GM12878 (cell line): ENCODE data around the gene PHF20. TPM values are rescaled to one million over a fixed set of nuclear protein-coding genes. Genes with fewer than 3 reads are reported as not detected.

Experiments
- ATAC-seq: fragments of 200-7000 bp; cut with Tn5 transposase; 3 replicates; pipeline ENCODE4 v1.9.1; 2020; ENCODE audit warnings: mild to moderate bottlenecking, moderate library complexity
- BruUV-seq: library from RNA; stranded (reverse); fragments of 400-500 nt; replicated peaks from 2 replicates; lab custom pipeline; 2021; lab: Mats Ljungman, UMichigan
- CTCF ChIA-PET: fragments of 300-600 bp; sonication (Branson Sonifier 250); formaldehyde crosslinking; extraction: SDS; loops from one replicate; lab custom pipeline; 2021; ENCODE audit warnings: inconsistent platforms; lab: Yijun Ruan, JAX
- POLR2A ChIA-PET: fragments of 350-600 bp; formaldehyde crosslinking; extraction: SDS; loops from one replicate; lab custom pipeline; 2021; ENCODE audit warnings: inconsistent platforms; lab: Charles Lee
- RAD21 ChIA-PET: fragments of 300-600 bp; sonication (Branson Sonifier 250); formaldehyde crosslinking; loops from one replicate; lab custom pipeline; 2023; ENCODE audit warnings: antibody characterized with exemption; ENCODE audit not compliant: unreplicated experiment; lab: Charles Lee
- SMC1A ChIA-PET: fragments of 300-600 bp; sonication (Branson Sonifier 250); formaldehyde crosslinking; loops from one replicate; lab custom pipeline; 2023; ENCODE audit not compliant: unreplicated experiment, uncharacterized antibody; lab: Charles Lee
- DNase-seq: peaks from one replicate; pipeline ENCODE4 v3.0.0-alpha.2; 2011; ENCODE audit warnings: low read depth, low spot score
- FAIRE-seq: peaks from 3 replicates; lab custom pipeline; 2011; peaks lifted over from hg19 to GRCh38; lab: Jason Lieb, UNC
- H2AFZ ChIP-seq: 2 replicates; pipeline ENCODE4 v1.6.0; 2011; ENCODE audit warnings: low read depth, low read length, control low read depth; ENCODE audit not compliant: control insufficient read depth
- H3K27ac ChIP-seq: 2 replicates; pipeline ENCODE4 v1.5.1; 2011; ENCODE audit warnings: control low read depth; ENCODE audit not compliant: control insufficient read depth, insufficient read depth
- H3K27me3 ChIP-seq, 2 experiments: replicated peaks in 1 of 2; 2 replicates each; pipeline versions ENCODE4 v1.6.0 to v1.6.1; 2011; ENCODE audit warnings: low read length in 1 of 2; ENCODE audit not compliant: control insufficient read depth in 2 of 2, insufficient read depth in 2 of 2
- H3K36me3 ChIP-seq, 2 experiments: 2 replicates each; pipeline ENCODE4 v1.5.1; 2011; ENCODE audit warnings: low read length in 1 of 2; ENCODE audit not compliant: control insufficient read depth in 2 of 2, insufficient read depth in 2 of 2
- H3K4me1 ChIP-seq: 2 replicates; pipeline ENCODE4 v1.6.1; 2011; ENCODE audit warnings: mild to moderate bottlenecking, low read length, moderate library complexity, mixed read lengths; ENCODE audit not compliant: control insufficient read depth, insufficient read depth
- H3K4me2 ChIP-seq: 2 replicates; pipeline ENCODE4 v1.6.0; 2011; ENCODE audit warnings: control low read depth; ENCODE audit not compliant: control insufficient read depth, insufficient read depth
- H3K4me3 ChIP-seq: fragments of 200-600 bp; sonication (generic); 2 replicates; pipeline ENCODE4 v1.5.1; 2016
- H3K79me2 ChIP-seq: 2 replicates; pipeline ENCODE4 v1.6.0; 2011; ENCODE audit warnings: low read length; ENCODE audit not compliant: control insufficient read depth, insufficient read depth
- H3K9ac ChIP-seq: 2 replicates; pipeline ENCODE4 v1.8.0; 2011; ENCODE audit warnings: low read length, control low read depth, mixed read lengths; ENCODE audit not compliant: control insufficient read depth, insufficient read depth
- H3K9me3 ChIP-seq: replicated peaks from 3 replicates; pipeline ENCODE4 v1.5.1; 2011; ENCODE audit warnings: mild to moderate bottlenecking, low read length; ENCODE audit not compliant: control insufficient read depth, insufficient read depth
- H4K20me1 ChIP-seq: 2 replicates; pipeline ENCODE4 v1.6.0; 2011; ENCODE audit not compliant: control insufficient read depth, insufficient read depth
- ATF3 ChIP-seq: IDR thresholded peaks from 2 replicates; pipeline ENCODE4 v1.6.1; 2011; ENCODE audit warnings: low read depth, mild to moderate bottlenecking, low read length, moderate library complexity, borderline replicate concordance; ENCODE audit errors: extremely low read depth
- KLF5 ChIP-seq: fragments of 450-650 bp; IDR thresholded peaks from 2 replicates; pipeline ENCODE4 v1.6.1; 2014; ENCODE audit warnings: mild to moderate bottlenecking; ENCODE audit not compliant: partially characterized antibody
- NFXL1 ChIP-seq: fragments of 450-650 bp; IDR thresholded peaks from 2 replicates; pipeline ENCODE4 v1.6.1; 2017; ENCODE audit warnings: antibody characterized with exemption, mild to moderate bottlenecking, borderline replicate concordance
- WGBS: methylation state at CpG from one replicate; pipeline ENCODE4 v1.1.6; 2016; ENCODE audit warnings: low lambda C conversion rate; ENCODE audit not compliant: insufficient replicate concordance, insufficient coverage; ENCODE audit errors: missing lambda C conversion rate; 5-methylcytosine and 5-hydroxymethylcytosine counted together
- in situ Hi-C: fragments of 300-500 bp; cut with MboI; formaldehyde crosslinking; loops from 9 replicates; pipeline ENCODE4 v1.14.3; 2018; ENCODE audit warnings: mixed read lengths
- intact Hi-C: fragments of 100-400 bp; cut with micrococcal nuclease; formaldehyde crosslinking; loops from one replicate; pipeline ENCODE4 v1.14.2; 2022; ENCODE audit not compliant: unreplicated experiment
- polyA plus RNA-seq, 11 experiments: library from polyadenylated mRNA; depleted of rRNA in 4 of 11; unstranded in 6 of 11; stranded (reverse) in 5 of 11; fragments of >200 nt; fragmentation: Nextera tagmentation in 4 of 11; fragmentation: Illumina TruSeq in 1 of 11; extraction: Ambion mirVana in 4 of 11; extraction: Trizol in 1 of 11; gene quantifications; 1 replicate in 1 of 11; 2 replicates in 10 of 11; pipeline versions ENCODE4 v1.2.1 to v1.2.3, GENCODE V29; 2011 to 2016; ENCODE audit warnings: inconsistent platforms in 2 of 11, missing spikeins in 2 of 11, low read depth in 1 of 11
- total RNA-seq, 4 experiments: library from RNA; depleted of rRNA in 3 of 4; stranded (reverse); fragments of >200 nt in 3 of 4; fragmentation: Illumina TruSeq in 1 of 4; extraction: Trizol in 1 of 4; gene quantifications; 2 replicates each; pipeline versions ENCODE4 v1.2.1 to v1.2.3, GENCODE V29; 2013 to 2021
- TF ChIP-seq, protein P1 (sequence below): fragments of 450-650 bp; IDR thresholded peaks from 2 replicates; pipeline ENCODE4 v1.6.1; 2017; ENCODE audit warnings: low read depth, mild to moderate bottlenecking, moderate library complexity

PHF20 gene
- total and polyA plus RNA-seq, 10 of the 15 experiments (the other 5 are each of a cell fraction or from before 2014, with no cell fraction given), result 31.6 to 91.2 (median 46.8) TPM

- no peak overlapping the region for H3K27ac ChIP-seq
- H3K79me2 ChIP-seq, result no peaks in the 10 kb centered on the region
- H3K9ac ChIP-seq, result no peak overlapping the region
- no peak overlapping the region for H3K4me2 ChIP-seq
- no peaks in the 10 kb centered on the region for H3K9me3 ChIP-seq
- ATAC-seq (no peak), FAIRE-seq (no peak), DNase-seq (no peak)
- no peaks in the 10 kb centered on the region for H3K4me1 ChIP-seq
- intact Hi-C loops, result loop anchor here (2.0 to 10.0 kb wide), 2 partner anchors 150 to 198 kb away; no protein-coding TSS in a partner anchor
- POLR2A ChIA-PET, result interaction anchor here (1.3 kb wide), 1 partner anchor 142 kb away, joined by 4 read pairs; the partner anchor contains the start of gene RBM39
- H3K27me3 ChIP-seq, result no peaks in the 10 kb centered on the region
- no peaks in the 10 kb centered on the region for H4K20me1 ChIP-seq
- no TSS peak for BruUV-seq
- RAD21 ChIA-PET, result interaction anchor here (0.9 to 2.4 kb wide), 6 partner anchors 141 to 421 kb away, joined by 3 to 9 read pairs (median 4); partner anchors contain the start of gene RBM39
- TF ChIP-seq NFXL1 (no peak), ATF3 (no peak), KLF5 (no peak)
- TF ChIP-seq, protein P1, sequence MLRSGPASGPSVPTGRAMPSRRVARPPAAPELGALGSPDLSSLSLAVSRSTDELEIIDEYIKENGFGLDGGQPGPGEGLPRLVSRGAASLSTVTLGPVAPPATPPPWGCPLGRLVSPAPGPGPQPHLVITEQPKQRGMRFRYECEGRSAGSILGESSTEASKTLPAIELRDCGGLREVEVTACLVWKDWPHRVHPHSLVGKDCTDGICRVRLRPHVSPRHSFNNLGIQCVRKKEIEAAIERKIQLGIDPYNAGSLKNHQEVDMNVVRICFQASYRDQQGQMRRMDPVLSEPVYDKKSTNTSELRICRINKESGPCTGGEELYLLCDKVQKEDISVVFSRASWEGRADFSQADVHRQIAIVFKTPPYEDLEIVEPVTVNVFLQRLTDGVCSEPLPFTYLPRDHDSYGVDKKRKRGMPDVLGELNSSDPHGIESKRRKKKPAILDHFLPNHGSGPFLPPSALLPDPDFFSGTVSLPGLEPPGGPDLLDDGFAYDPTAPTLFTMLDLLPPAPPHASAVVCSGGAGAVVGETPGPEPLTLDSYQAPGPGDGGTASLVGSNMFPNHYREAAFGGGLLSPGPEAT, result no peak
- 41% methylated on average over 1 of the region's 1 CpG for WGBS
- peaks cover 2 to 7% of the 10 kb centered on the region in 2 experiments for H3K36me3 ChIP-seq
- no peak overlapping the region for H3K4me3 ChIP-seq
- in situ Hi-C loops, result no loop called here
- SMC1A ChIA-PET, result interaction anchor here (0.7 to 2.0 kb wide), 5 partner anchors 9 to 342 kb away, joined by 3 to 6 read pairs (median 4); no protein-coding TSS in a partner anchor
- CTCF ChIA-PET, result interaction anchor here (0.8 to 3.6 kb wide), 12 partner anchors 7 to 422 kb away, joined by 3 to 26 read pairs (median 4); partner anchors contain the start of gene SCAND1
- H2AFZ ChIP-seq, result no peak overlapping the region
Observed at GRCh38 chr20:35885212-35885611, 113.4 kb downstream of the PHF20 start.
